GM08714 (cell line): ENCODE data around the gene NPY1R.

Source experiments
- H3K4me3 ChIP-seq: fragments of 200-500 bp; sonication (Bioruptor generic); 2 replicates; pipeline ENCODE4 v1.5.1; 2014; ENCODE audit warnings: mild to moderate bottlenecking, low read length, inconsistent platforms
- ZNF274 ChIP-seq: IDR thresholded peaks from 2 replicates; pipeline ENCODE4 v1.6.1; 2012; ENCODE audit warnings: mild to moderate bottlenecking, low read depth, low read length

The NPY1R gene

DNA sequence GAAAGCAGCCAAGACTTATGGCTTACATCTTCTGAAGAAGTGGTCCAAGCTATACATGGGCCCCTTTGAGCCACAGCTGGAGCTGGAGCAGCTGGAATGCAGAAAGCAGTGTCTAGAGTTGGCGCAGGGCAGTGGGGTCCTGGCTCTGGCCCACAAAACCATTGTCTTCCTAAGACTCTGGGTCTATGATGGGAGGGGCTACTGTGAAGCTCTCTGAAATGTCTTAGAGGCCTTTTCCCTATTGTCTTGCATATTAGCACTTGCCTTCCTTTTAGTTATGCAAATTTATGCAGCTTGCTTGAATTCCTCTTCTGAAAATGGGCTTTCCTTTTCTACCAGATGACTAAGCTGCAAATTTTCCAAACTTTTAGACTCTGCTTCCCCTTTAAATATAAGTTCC is 15.3 kb downstream of the NPY1R start:
- TF ChIP-seq ZNF274: no peak
- H3K4me3 ChIP-seq: no peak overlapping the region

DNA sequence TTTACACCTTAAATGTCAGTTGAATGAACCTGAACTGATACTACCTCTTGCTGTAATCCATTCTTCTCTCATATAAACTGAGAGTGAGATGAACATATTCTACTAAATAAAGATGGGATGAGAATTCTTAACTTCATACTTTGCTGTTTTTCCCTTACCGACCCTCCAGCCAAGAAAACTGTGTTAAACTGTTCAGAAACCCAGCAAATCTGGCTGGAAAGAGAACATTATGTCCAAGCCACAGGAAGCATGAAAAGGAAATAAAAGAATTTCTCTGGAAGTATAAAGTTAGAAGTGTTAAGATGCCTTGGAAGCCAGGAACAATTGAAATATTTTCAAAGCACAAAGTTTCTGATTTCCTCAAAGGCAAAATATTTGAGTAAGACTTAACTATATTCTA is 22.9 kb downstream of the NPY1R start:
- TF ChIP-seq ZNF274: no peak
- no peak overlapping the region for H3K4me3 ChIP-seq

DNA sequence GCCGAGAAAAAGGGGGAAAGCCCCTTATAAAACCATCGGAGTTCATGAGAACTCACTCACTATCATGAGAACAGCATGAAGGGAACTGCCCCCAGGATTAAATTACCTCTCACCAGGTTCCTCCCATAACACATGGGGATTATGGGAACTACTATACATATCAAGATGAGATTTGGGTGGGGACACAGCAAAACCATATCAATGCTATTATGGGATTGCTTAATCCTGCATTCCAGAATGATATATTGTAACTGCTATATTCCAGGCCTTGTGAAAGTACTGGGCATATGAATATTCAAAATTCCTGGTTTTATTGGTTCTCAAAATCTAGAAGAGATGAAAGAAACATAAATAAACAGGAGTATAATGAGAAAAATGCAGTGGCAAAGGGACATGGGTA is 29.3 kb downstream of the NPY1R start:
- no peak for TF ChIP-seq ZNF274

DNA sequence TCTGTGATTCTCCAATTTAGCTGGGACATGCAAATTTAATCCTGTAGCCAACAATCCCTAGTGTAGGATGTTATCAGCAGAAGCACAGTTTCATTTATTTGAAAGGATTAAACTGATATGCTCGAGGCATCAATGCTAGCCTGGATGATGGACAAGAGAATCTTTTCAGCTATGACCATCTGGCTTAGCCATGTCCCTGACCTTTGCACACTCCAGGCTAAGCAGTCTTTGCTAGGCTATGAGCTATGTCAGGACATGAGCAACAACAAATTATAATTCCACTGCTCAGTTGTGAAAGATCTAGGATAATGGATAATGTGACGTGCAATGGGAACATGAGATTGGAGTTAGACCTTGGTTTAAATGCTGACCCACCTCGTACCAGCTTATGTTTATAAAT is 32.0 kb downstream of the NPY1R start:
- TF ChIP-seq ZNF274: no peak
- H3K4me3 ChIP-seq: no peak overlapping the region

More for the DNA sequence above, 29.3 kb downstream of the NPY1R start:
- H3K4me3 ChIP-seq: no peak overlapping the region

DNA sequence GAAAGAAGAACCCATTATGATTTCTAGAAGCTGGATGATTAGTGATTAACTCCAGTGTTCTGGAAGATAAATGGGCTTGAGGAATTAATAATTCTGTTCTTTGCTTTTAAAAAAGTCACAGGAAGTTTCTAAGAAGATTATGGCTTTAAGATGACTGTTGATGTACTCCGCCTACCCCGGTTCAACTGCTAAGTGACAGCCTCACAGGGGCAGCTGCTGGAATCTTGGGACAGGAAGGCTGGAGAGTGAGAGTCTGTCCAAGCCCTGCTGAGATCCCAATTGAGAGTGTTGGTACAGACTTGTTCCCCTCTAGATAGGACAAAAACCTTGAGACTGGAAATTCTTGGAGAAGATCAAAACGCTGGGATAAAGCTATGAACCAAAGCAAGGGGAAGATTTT is 37.3 kb downstream of the NPY1R start:
- TF ChIP-seq ZNF274: no peak
- H3K4me3 ChIP-seq: no peak overlapping the region

DNA sequence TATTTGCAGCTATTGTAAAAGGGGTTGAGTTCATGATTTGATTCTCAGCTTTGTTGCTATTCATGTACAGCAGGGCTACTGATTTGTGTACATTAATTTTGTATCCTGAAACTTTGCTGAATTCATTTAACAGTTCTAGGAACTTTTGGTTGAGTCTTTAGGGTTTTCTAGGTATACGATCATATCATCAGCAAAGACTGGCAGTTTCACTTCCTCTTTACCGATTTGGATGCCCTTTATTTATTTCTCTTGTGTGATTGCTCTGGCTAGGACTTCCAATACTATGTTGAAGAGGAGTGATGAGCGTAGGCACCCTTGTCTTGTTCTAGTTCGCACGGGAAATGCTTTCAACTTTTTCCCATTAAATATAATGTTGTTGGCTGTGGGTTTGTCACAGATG is 48.1 kb downstream of the NPY1R start:
- H3K4me3 ChIP-seq: no peak overlapping the region
- no peak for TF ChIP-seq ZNF274

DNA sequence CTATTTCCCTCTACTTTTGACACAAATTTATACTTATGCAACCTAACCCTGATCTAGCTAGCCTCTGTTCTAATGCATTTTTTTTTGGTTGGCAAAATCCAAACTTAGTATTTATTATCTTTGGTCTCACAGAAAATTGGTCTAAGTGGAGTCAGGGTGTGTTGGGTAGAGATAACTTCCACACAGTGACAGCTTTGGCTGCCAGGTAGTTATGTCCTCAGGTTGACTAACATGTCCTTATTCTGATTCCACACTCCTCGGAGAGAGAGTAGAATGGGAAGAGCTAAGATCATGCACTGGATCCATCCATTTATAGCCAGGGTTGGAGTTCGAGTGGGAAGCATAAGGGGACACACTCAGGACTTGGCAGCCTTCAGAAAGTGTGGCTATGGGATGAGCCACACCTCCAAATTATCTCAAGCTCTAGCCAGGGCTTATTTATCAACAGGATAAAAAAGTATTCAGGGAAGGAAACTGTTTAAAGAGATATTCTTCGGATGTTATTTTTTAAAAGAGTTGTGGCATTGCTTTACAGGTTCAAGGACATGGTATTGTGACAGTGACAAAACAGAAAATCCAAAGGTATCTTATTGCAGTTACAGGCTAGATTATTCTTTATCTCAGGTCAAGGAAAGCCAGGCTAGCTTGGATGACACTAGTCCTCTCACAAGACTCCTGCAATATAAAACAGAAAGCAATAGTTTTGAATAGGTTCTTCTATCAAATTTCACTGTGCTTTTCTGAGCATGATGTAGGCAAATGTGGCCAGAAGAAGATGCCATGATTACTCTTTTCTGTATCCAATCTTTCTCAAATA is 51.5 kb downstream of the NPY1R start:
- TF ChIP-seq ZNF274: no peak
- no peak overlapping the region for H3K4me3 ChIP-seq

DNA sequence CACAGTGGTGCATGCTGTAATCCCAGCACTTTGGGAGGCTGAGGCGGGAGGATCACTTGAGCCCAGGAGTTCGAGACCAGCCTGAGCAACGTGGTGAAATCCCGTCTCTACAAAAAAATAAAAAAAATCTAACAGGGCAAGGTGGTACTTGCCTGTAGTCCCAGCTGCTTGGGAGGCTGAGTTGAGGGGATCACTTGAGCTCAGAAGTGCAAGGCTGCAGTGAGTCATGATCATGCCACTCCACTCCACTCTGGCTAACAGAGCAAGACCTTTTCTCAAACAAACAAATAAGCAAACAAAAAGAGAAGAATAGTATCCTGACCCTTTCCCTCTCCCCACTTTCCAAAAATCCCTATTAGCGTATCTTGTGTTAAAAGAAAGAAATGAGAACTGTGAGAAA is 52.7 kb downstream of the NPY1R start:
- TF ChIP-seq ZNF274: no peak
- no peak overlapping the region for H3K4me3 ChIP-seq

DNA sequence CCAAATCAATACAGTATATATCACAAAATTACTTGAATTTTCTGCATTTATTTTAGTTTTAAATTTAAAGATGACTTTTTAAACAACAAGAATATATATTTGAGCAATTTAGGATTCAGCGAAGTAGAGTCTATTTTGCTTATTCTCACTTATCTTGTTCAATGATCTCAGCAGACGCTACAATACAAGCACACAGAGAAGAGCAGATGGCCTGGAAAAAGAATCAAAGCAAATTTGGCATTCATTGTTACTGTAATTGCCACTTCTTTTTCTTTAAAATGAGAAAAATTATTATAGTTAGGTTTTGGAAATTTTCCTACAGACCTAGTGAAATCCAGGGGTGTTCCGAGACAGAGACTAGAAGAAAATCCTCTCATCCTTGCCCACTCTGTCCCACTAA is 57.5 kb downstream of the NPY1R start:
- TF ChIP-seq ZNF274: no peak
- no peak overlapping the region for H3K4me3 ChIP-seq
